RWPE1 (cell line): ENCODE results near the gene EYA4.

Experiments used
- CTCF ChIA-PET: fragments of 350-600 bp; sonication (Branson Sonifier 250); formaldehyde crosslinking; extraction: SDS; loops from one replicate; lab custom pipeline; 2021; lab: Yijun Ruan, JAX
- POLR2A ChIA-PET: fragments of 400-600 bp; formaldehyde crosslinking; extraction: SDS; loops from one replicate; lab custom pipeline; 2020; ENCODE audit warnings: antibody characterized with exemption; ENCODE audit not compliant: low non-redundant PET; lab: Yijun Ruan, JAX
- DNase-seq: peaks from one replicate; pipeline ENCODE4 v3.0.0; 2012; ENCODE audit warnings: low spot score
- H3K27ac ChIP-seq: fragments of 450-650 bp; 2 replicates; pipeline ENCODE4 v1.5.1; 2017
- TF ChIP-seq, protein P1 (sequence below): fragments of 450-650 bp; conservative IDR thresholded peaks from 2 replicates; pipeline ENCODE4 v1.5.1; 2017; ENCODE audit warnings: low read depth, mild to moderate bottlenecking

The EYA4 gene

DNA sequence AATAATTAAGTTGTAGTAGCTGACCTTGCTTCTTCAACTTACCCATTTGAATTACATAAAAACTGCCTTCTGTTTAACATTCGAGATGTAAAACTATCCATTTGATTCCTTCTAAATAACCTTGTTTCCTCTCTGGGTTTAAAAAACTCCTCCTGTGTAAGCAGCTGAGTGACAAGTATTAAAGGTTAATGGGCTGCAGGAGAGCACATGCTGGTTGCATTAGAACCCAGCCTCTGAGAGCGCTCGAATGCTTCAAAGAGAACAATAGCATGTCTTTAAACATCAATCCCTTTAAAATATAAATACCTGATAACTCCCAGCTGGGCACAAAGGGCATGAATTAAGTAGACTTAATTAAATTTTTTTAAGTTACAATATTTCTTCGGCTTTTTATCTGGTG lies 215.8 kb downstream of the EYA4 start:
- no peak overlapping the region for H3K27ac ChIP-seq
- ChIA-PET POLR2A (no interaction called here), CTCF (no interaction called here)
- DNase-seq, result no peak
- TF ChIP-seq, protein P1, sequence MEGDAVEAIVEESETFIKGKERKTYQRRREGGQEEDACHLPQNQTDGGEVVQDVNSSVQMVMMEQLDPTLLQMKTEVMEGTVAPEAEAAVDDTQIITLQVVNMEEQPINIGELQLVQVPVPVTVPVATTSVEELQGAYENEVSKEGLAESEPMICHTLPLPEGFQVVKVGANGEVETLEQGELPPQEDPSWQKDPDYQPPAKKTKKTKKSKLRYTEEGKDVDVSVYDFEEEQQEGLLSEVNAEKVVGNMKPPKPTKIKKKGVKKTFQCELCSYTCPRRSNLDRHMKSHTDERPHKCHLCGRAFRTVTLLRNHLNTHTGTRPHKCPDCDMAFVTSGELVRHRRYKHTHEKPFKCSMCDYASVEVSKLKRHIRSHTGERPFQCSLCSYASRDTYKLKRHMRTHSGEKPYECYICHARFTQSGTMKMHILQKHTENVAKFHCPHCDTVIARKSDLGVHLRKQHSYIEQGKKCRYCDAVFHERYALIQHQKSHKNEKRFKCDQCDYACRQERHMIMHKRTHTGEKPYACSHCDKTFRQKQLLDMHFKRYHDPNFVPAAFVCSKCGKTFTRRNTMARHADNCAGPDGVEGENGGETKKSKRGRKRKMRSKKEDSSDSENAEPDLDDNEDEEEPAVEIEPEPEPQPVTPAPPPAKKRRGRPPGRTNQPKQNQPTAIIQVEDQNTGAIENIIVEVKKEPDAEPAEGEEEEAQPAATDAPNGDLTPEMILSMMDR, result no peak

DNA sequence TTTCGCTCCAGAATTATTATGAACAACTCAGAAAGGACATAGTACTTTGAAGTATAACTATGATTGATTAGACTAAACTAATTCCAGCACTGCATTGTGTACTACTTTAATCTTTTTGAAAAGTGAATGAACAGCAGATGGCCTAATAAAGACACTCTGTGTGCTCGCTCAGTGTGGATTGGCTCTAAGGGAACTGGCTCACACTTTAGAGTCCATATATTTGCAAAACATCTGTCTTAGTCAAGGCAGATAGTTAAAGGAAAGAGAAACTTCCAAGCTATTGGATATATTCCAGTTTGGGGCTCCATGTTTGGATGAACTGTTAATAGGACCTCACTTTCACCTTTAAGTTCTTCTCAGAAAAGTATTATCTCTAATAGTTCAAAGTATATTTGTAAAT lies 218.9 kb downstream of the EYA4 start:
- ChIA-PET POLR2A (no interaction called here), CTCF (interaction anchor here (1.2 kb wide), 1 partner anchor 378 kb away, joined by 3 read pairs; no protein-coding TSS in a partner anchor)
- TF ChIP-seq, protein P1, result no peak
- no peak overlapping the region for H3K27ac ChIP-seq
- DNase-seq, result no peak

DNA sequence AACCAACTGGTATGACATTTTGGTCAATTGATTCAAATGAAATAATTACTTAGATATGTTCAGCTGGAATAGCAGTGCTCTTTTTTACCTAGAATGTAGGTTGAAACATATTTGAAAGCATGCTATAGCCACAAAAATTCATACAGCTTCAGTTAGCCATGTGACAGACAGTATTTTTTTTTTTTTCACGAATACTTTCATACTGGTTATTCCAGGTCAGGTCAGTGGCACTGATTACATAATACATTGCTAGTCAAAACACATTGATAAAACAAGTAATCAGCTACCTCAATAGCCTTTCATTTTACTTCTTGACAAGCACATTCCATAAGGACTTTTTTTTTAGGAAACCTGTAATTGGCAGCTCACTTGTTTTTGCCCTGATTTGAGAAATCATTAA lies 222.6 kb downstream of the EYA4 start:
- CTCF ChIA-PET, result interaction anchor here (0.7 to 1.0 kb wide), 2 partner anchors 9 to 31 kb away, joined by 3 to 5 read pairs; no protein-coding TSS in a partner anchor
- H3K27ac ChIP-seq, result no peak overlapping the region
- TF ChIP-seq, protein P1, result no peak
- POLR2A ChIA-PET, result no interaction called here
- no peak for DNase-seq

DNA sequence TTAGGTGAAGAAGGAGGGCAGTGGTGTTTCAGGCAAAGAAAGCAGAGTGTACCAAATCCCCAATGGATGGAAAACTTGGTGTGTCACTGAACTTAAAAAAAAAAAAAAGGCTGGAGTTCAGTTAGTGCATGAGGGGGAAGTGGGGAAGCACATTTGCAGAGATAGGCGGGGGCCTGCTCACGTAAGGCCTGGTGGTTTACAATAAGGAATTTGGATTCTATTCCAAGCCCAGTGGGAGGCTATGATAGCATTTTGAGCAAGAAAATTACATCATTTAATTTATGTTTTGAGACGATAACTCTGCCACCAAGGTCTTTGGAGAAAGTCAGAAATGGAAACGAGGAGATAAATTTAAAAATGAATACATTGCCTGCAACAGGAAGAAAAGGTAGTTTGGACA lies 225.5 kb downstream of the EYA4 start:
- no peak overlapping the region for H3K27ac ChIP-seq
- no peak for DNase-seq
- ChIA-PET CTCF (no interaction called here), POLR2A (no interaction called here)
- TF ChIP-seq, protein P1, result no peak

DNA sequence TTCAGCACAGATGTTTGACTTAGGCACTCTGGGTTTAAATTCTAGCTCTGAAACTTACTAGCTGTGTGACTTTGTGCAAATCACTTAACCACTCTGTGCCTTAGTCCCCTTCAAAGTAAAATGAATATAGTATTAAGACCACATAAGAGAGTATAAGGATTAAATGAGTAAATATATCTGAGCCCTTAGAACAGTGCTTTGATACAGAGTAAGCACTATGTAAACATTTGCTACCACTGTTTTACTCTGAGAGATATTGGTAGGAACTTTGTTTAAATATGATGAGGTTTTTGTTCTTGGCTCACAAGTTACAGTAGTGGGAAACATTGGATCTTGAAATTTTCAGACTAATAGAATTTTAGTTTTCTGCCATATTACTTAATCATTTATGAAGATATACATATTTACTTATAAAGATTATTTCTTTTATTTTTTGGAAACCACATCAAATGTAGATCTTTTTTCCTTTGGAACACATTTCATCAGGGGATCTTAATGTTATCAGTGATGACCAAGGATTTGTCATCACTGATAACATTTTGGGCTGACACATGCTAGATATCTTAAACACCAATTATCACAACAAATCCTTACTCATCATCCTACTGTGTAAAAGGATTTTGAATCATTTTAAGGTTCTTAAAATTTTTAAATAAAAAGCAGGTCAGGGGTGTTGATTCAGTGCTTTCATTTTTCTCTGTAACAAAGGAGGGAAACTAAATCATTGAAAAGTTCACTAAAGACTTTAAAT lies 226.2 kb downstream of the EYA4 start:
- no peak for DNase-seq
- no peak overlapping the region for H3K27ac ChIP-seq
- POLR2A ChIA-PET, result no interaction called here
- TF ChIP-seq, protein P1, result no peak
- CTCF ChIA-PET, result no interaction called here

DNA sequence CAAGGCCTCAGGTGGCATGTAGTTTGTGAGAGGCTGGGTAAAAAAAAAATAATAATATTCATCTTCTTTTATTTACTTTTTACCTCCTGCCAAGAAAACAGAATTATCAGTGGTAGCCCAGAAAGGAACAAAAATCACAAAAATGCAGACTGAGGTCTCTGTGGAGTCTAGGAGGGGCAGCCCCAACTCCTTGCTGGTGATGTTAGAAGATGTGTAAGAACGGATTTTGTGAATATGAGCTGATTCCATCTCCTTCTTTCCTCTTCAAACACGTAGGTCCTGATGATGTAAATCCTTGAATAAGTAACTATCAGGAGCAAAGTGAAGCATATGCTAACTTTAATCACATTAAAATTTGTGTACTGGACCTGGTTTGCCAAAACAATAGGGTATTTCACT lies 226.8 kb downstream of the EYA4 start:
- no peak for DNase-seq
- CTCF ChIA-PET, result no interaction called here
- POLR2A ChIA-PET, result no interaction called here
- H3K27ac ChIP-seq, result no peak overlapping the region
- TF ChIP-seq, protein P1, result no peak
